ENCODE measurements around the gene STAT3. TPM values are rescaled to one million over a fixed set of nuclear protein-coding genes. Genes with fewer than 3 reads are reported as not detected.
"Not testable (repeated sequence)": the region's sequence is repeated elsewhere in the genome, so short reads cannot be mapped to it uniquely, and the experiment has no call there.

STAT3 gene
- total and polyA plus RNA-seq, 8 donors, result 31.3 to 207 (median 104) TPM

- intact Hi-C loops (cut with DNase I; ENCODE audit: low total_unique reads), result no loop called here
- H3K9me3 ChIP-seq, result no peaks in the 10 kb centered on the region
- no peaks in the 10 kb centered on the region for H3K27me3 ChIP-seq
- no peak overlapping the region for H3K4me3 ChIP-seq
- 68 to 74% (median 71%) methylated on average over 2 of the region's 2 CpGs for WGBS, 5 donors
- no peak for TF ChIP-seq CTCF (IDR thresholded peaks at IDR 0.05)
- no peak for TF ChIP-seq EP300 (IDR thresholded peaks at IDR 0.05)
- no peak for TF ChIP-seq POLR2AphosphoS5 (IDR thresholded peaks at IDR 0.05)
- no peak for TF ChIP-seq POLR2A (IDR thresholded peaks at IDR 0.05)
- H3K36me3 ChIP-seq, result peaks cover under 1 to 18% (median 13%) of the 10 kb centered on the region in 4 donors
- H3K4me1 ChIP-seq, result peaks cover 9 to 58% (median 18%) of the 10 kb centered on the region in 4 donors
- H3K27ac ChIP-seq, result peak overlapping the region in 3 of 5 donors; percentile 48 to 64 (median 50)
- DNase-seq, result no peak
Observed at GRCh38 chr17:42399121-42399520, 10.9 kb upstream of the STAT3 start.

DNA sequence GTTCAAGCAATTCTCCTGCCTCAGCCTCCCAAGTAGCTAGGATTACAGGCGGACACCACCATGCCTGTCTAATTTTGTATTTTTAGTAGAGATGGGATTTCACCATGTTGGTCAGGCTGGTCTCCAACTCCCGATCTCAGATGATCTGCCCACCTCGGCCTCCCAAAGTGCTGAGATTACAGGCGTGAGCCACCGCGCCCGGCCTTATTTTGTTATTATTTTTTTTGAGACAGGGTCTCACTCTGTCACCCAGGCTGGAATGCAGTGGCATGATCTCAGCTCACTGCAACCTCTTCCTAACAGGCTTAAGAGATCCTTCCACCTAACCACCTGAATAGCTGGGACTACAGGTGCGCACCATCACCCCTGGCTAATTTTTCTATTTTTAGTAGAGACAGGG lies 7.4 kb upstream of the STAT3 start:
- intact Hi-C loops (cut with DNase I; ENCODE audit: low total_unique reads); H3K27ac ChIP-seq; H3K9me3 ChIP-seq; DNase-seq; H3K36me3 ChIP-seq; H3K27me3 ChIP-seq; H3K4me3 ChIP-seq: not testable (repeated sequence)
- 97 to 98% (median 97%) methylated on average over 8 of the region's 8 CpGs for WGBS, 5 donors
- peaks cover 0 to 27% (median 5%) of the 10 kb centered on the region in 4 donors for H3K4me1 ChIP-seq

GRCh38 chr17:42394838-42395237 lies 6.6 kb upstream of the STAT3 start:
- H3K27ac ChIP-seq, result no peak overlapping the region
- H3K4me3 ChIP-seq, result no peak overlapping the region
- no peak for DNase-seq
- H3K36me3 ChIP-seq, result no peaks in the 10 kb centered on the region
- H3K4me1 ChIP-seq, result peaks cover 0 to 26% (median 5%) of the 10 kb centered on the region in 4 donors
- H3K9me3 ChIP-seq, result no peaks in the 10 kb centered on the region
- intact Hi-C loops (cut with DNase I; ENCODE audit: low total_unique reads), result no loop called here
- TF ChIP-seq POLR2AphosphoS5 (IDR thresholded peaks at IDR 0.05) (no peak), POLR2A (IDR thresholded peaks at IDR 0.05) (no peak), CTCF (IDR thresholded peaks at IDR 0.05) (no peak)
- H3K27me3 ChIP-seq, result no peaks in the 10 kb centered on the region
- WGBS, 5 donors, result 82 to 92% (median 90%) methylated on average over 4 of the region's 4 CpGs

GRCh38 chr17:42392692-42393415 lies 4.6 kb upstream of the STAT3 start:
- intact Hi-C loops (cut with DNase I; ENCODE audit: low total_unique reads), result no loop called here
- Histone ChIP-seq H3K27ac (no peak overlapping the region), H3K9me3 (no peaks in the 10 kb centered on the region), H3K27me3 (no peaks in the 10 kb centered on the region), H3K36me3 (no peaks in the 10 kb centered on the region), H3K4me1 (peaks cover 0 to 17% (median 7%) of the 10 kb centered on the region in 4 donors), H3K4me3 (no peak overlapping the region)
- TF ChIP-seq POLR2A (IDR thresholded peaks at IDR 0.05), result no peak
- no peak for TF ChIP-seq CTCF (IDR thresholded peaks at IDR 0.05)
- no peak for TF ChIP-seq POLR2AphosphoS5 (IDR thresholded peaks at IDR 0.05)
- no peak for TF ChIP-seq EP300 (IDR thresholded peaks at IDR 0.05)
- DNase-seq, result no peak
- WGBS, 5 donors, result 78 to 84% (median 81%) methylated on average over 4 of the region's 4 CpGs

DNA sequence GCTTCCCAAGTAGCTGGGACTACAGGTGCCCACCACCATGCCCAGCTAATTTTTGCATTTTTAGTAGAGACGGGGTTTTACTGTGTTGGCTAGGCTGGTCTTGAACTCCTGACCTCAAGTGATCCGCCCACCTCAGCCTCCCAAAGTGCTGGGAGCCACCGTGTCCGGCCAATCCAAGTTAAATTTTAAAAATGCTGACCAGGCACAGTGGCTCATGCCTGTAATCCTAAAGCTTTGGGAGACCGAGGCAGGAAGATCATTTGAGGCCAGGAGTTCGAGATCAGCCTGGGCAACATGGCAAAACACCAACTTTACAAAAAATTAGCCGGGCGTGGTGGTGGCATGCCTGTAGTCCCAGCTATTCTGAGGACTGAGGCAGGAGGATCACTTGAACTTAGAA lies 3.2 kb upstream of the STAT3 start:
- WGBS, 5 donors, result 83 to 95% (median 92%) methylated on average over 8 of the region's 8 CpGs
- intact Hi-C loops (cut with DNase I; ENCODE audit: low total_unique reads); H3K9me3 ChIP-seq; H3K4me3 ChIP-seq; H3K27ac ChIP-seq; H3K27me3 ChIP-seq; H3K36me3 ChIP-seq; DNase-seq: not testable (repeated sequence)
- peaks cover 7 to 25% (median 16%) of the 10 kb centered on the region in 4 donors for H3K4me1 ChIP-seq

Measured in stomach (tissue), 9 donors.